CD4-positive, alpha-beta T cell (primary cell): ENCODE data around the gene NTM. TPM values are rescaled to one million over a fixed set of nuclear protein-coding genes. Genes with fewer than 3 reads are reported as not detected.

Experiments
- ATAC-seq: fragments of 200-7000 bp; cut with Tn5 transposase; one replicate; pipeline ENCODE4 v1.10.0; 2022; ENCODE audit warnings: mild to moderate bottlenecking; ENCODE audit not compliant: poor library complexity
- CTCF ChIA-PET: fragments of 350-600 bp; sonication (Branson Sonifier 250); formaldehyde crosslinking; loops from one replicate; lab custom pipeline; 2021; ENCODE audit warnings: antibody characterized with exemption, inconsistent platforms; lab: Charles Lee
- POLR2A ChIA-PET: fragments of 350-600 bp; sonication (Branson Sonifier 250); formaldehyde crosslinking; loops from one replicate; lab custom pipeline; 2021; ENCODE audit warnings: antibody characterized with exemption, inconsistent platforms; lab: Charles Lee
- DNase-seq, 14 experiments: peaks; one replicate each; pipeline ENCODE4 v3.0.0-alpha.2; 2013 to 2020; ENCODE audit warnings: mixed read lengths in 2 of 14
- H3K27ac ChIP-seq, 2 donors: one replicate each; pipeline versions ENCODE4 v1.5.1 to v1.7.0; 2013; ENCODE audit warnings: low read length in 2 of 2, low read depth in 1 of 2, mild to moderate bottlenecking in 1 of 2
- H3K27me3 ChIP-seq, 2 experiments: 1 replicate in 1 of 2; 2 replicates in 1 of 2; pipeline versions ENCODE4 v1.6.1 to v1.7.0; 2013; ENCODE audit warnings: low read length in 2 of 2, control low read depth in 1 of 2, mild to moderate bottlenecking in 1 of 2, moderate library complexity in 1 of 2; ENCODE audit not compliant: insufficient read depth in 2 of 2, control insufficient read depth in 1 of 2
- H3K36me3 ChIP-seq: one replicate; pipeline ENCODE4 v1.6.1; 2013; ENCODE audit warnings: low read length, control low read depth; ENCODE audit not compliant: insufficient read depth
- H3K4me1 ChIP-seq: one replicate; pipeline ENCODE4 v1.6.1; 2013; ENCODE audit warnings: low read length, control low read depth; ENCODE audit not compliant: insufficient read depth
- H3K4me3 ChIP-seq: one replicate; pipeline ENCODE4 v1.5.1; 2013; ENCODE audit warnings: mild to moderate bottlenecking, low read length, moderate library complexity
- H3K9me3 ChIP-seq, 2 experiments: 1 replicate in 1 of 2; 2 replicates in 1 of 2; pipeline versions ENCODE4 v1.6.1 to v1.7.0; 2013; ENCODE audit warnings: low read length in 2 of 2, mild to moderate bottlenecking in 2 of 2, control low read depth in 1 of 2, moderate library complexity in 1 of 2; ENCODE audit not compliant: control insufficient read depth in 1 of 2, insufficient read depth in 1 of 2
- H3K27ac Mint-ChIP-seq: one replicate; pipeline ENCODE4 v1.8.0; 2020; ENCODE audit warnings: mixed read lengths
- H3K27me3 Mint-ChIP-seq: one replicate; pipeline ENCODE4 v1.8.0; 2021; ENCODE audit warnings: mixed read lengths
- H3K36me3 Mint-ChIP-seq: one replicate; pipeline ENCODE4 v1.8.0; 2021; ENCODE audit warnings: low read depth, mixed read lengths
- H3K4me1 Mint-ChIP-seq: one replicate; pipeline ENCODE4 v1.8.0; 2021; ENCODE audit warnings: low read depth, mixed read lengths
- H3K4me3 Mint-ChIP-seq: one replicate; pipeline ENCODE4 v1.8.0; 2020; ENCODE audit warnings: mild to moderate bottlenecking, mixed read lengths
- H3K9me3 Mint-ChIP-seq: one replicate; pipeline ENCODE4 v1.8.0; 2020; ENCODE audit warnings: mixed read lengths
- CTCF ChIP-seq: fragments of 200-600 bp; IDR thresholded peaks from one replicate; pipeline ENCODE4 v1.8.0; 2022; ENCODE audit warnings: antibody characterized with exemption, mild to moderate bottlenecking
- intact Hi-C, 2 experiments: fragments of 100-400 bp; cut with DNase I in 1 of 2; cut with micrococcal nuclease in 1 of 2; formaldehyde crosslinking; loops; one replicate each; pipeline versions ENCODE4 v1.15.1 to v1.9.0; 2023 to 2025; cut with DNase I, micrococcal nuclease
- total RNA-seq, 174 experiments: library from RNA in 2 of 174; stranded (reverse) in 2 of 174; gene quantifications; one replicate each; pipeline ENCODE4 v1.2.3 and lab custom pipeline; 2021 to 2026

NTM gene
- total RNA-seq, 2 experiments from 2014 or later = not detected

GRCh38 chr11:131533149-131533548 lies 162.7 kb downstream of the NTM start:
- no peaks in the 10 kb centered on the region for H3K36me3 ChIP-seq
- no peaks in the 10 kb centered on the region for H3K4me1 ChIP-seq
- H3K36me3 Mint-ChIP-seq = no peaks in the 10 kb centered on the region
- ChIA-PET POLR2A (no interaction called here), CTCF (no interaction called here)
- no peak overlapping the region for H3K27ac Mint-ChIP-seq
- H3K4me1 Mint-ChIP-seq = no peaks in the 10 kb centered on the region
- ATAC-seq = no peak
- no peak for DNase-seq
- no peak overlapping the region for H3K4me3 Mint-ChIP-seq
- H3K4me3 ChIP-seq = no peak overlapping the region
- intact Hi-C loops = no loop called here
- no peaks in the 10 kb centered on the region for H3K9me3 ChIP-seq
- H3K27ac ChIP-seq = no peak overlapping the region
- no peak for TF ChIP-seq CTCF
- no peaks in the 10 kb centered on the region for H3K9me3 Mint-ChIP-seq
- no peaks in the 10 kb centered on the region for H3K27me3 ChIP-seq
- no peaks in the 10 kb centered on the region for H3K27me3 Mint-ChIP-seq

- Mint-ChIP-seq H3K9me3 (no peaks in the 10 kb centered on the region), H3K27me3 (no peaks in the 10 kb centered on the region), H3K4me3 (no peak overlapping the region), H3K36me3 (no peaks in the 10 kb centered on the region), H3K27ac (no peak overlapping the region), H3K4me1 (no peaks in the 10 kb centered on the region)
- no peaks in the 10 kb centered on the region for H3K4me1 ChIP-seq
- DNase-seq (no peak), ATAC-seq (no peak)
- no peaks in the 10 kb centered on the region for H3K36me3 ChIP-seq
- no peaks in the 10 kb centered on the region for H3K9me3 ChIP-seq
- ChIA-PET CTCF (interaction anchor here (0.7 kb wide), 1 partner anchor 11 kb away, joined by 3 read pairs; no protein-coding TSS in a partner anchor), POLR2A (no interaction called here)
- intact Hi-C loops = no loop called here
- H3K4me3 ChIP-seq = no peak overlapping the region
- H3K27me3 ChIP-seq = no peaks in the 10 kb centered on the region
- no peak for TF ChIP-seq CTCF
- H3K27ac ChIP-seq = no peak overlapping the region
These were observed 163.6 kb downstream of the NTM start for GRCh38 chr11:131533998-131534397.

- POLR2A ChIA-PET = no interaction called here
- H3K9me3 Mint-ChIP-seq = no peaks in the 10 kb centered on the region
- DNase-seq (no peak), ATAC-seq (no peak)
- intact Hi-C loops = no loop called here
- no peak overlapping the region for H3K4me3 Mint-ChIP-seq
- TF ChIP-seq CTCF = no peak
- H3K4me1 Mint-ChIP-seq = no peaks in the 10 kb centered on the region
- Histone ChIP-seq H3K27me3 (no peaks in the 10 kb centered on the region), H3K36me3 (no peaks in the 10 kb centered on the region), H3K4me1 (no peaks in the 10 kb centered on the region), H3K9me3 (no peaks in the 10 kb centered on the region), H3K4me3 (no peak overlapping the region), H3K27ac (no peak overlapping the region)
- no peaks in the 10 kb centered on the region for H3K36me3 Mint-ChIP-seq
- H3K27me3 Mint-ChIP-seq = no peaks in the 10 kb centered on the region
- CTCF ChIA-PET = interaction anchor here (0.7 kb wide), 1 partner anchor 10 kb away, joined by 3 read pairs; no protein-coding TSS in a partner anchor
- H3K27ac Mint-ChIP-seq = no peak overlapping the region
These were observed 164.2 kb downstream of the NTM start for GRCh38 chr11:131534611-131535010.
